ENCODE data around the gene PTBP3. TPM values are rescaled to one million over a fixed set of nuclear protein-coding genes. Genes with fewer than 3 reads are reported as not detected.
A peak's percentile ranks its signal among the peaks of the same experiment; 100 is the strongest.
"Not testable (repeated sequence)": the region's sequence is repeated elsewhere in the genome, so short reads cannot be mapped to it uniquely, and the experiment has no call there.

PTBP3 gene
- total and polyA plus RNA-seq, 2 of the 13 experiments (the other 11 are each of a cell fraction or from before 2014, with no cell fraction given) = 52.8 to 61.1 TPM

DNA sequence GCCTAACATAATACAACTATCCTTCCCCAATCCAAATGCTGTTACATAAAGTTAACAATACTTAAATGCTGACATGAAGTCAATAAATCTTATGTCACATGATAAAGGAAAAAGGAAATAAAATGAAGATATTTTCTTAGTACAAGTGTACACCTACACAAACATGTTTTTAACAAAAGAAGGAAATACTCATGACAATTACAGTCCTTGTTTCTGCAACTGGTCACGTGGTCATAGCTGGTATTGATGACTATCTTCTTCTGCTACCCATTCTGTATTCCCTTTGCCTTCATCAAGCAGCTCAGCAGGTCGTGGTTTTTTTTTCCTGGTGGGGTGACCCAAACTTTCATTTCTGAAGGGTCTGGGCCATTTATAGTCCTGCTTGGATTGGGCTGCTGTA is 40.2 kb upstream of the PTBP3 start:
- intact Hi-C loops (cut with micrococcal nuclease; ENCODE audit: unreplicated experiment); H3K9ac ChIP-seq (ENCODE audit: insufficient read depth, low read depth, low read length); POLR2A ChIA-PET; H3K4me3 ChIP-seq (replicated peaks in 1 of 3; ENCODE audit: insufficient read depth in 1 of 3, low read depth in 2 of 3, low read length in 3 of 3); CTCF ChIA-PET (ENCODE audit: low intra/inter-chr PET ratio, low total read pairs); H3K9me3 ChIP-seq (ENCODE audit: low read length); DNase-seq (ENCODE audit: low spot score); ATAC-seq; H4K20me1 ChIP-seq (ENCODE audit: insufficient read depth, low read length); BruUV-seq (replicated peaks); H3K27me3 ChIP-seq (ENCODE audit: control insufficient read depth in 1 of 2, insufficient read depth in 2 of 2, low read length in 2 of 2); H3K36me3 ChIP-seq (replicated peaks in 1 of 2; ENCODE audit: control insufficient read depth in 1 of 2, insufficient read depth in 2 of 2, low read length in 2 of 2); FAIRE-seq; H2AFZ ChIP-seq (ENCODE audit: low read length): not testable (repeated sequence)
- Histone ChIP-seq H3K27ac (ENCODE audit: extremely low read length, insufficient read depth, low read length) (peak overlapping the region; percentile 60), H3K4me1 (ENCODE audit: insufficient read depth, low read length) (peaks cover 52% of the 10 kb centered on the region), H3K4me2 (ENCODE audit: low read depth, low read length) (peak overlapping the region; percentile 63), H3K79me2 (ENCODE audit: insufficient read depth, low read length) (peaks cover 33% of the 10 kb centered on the region)
- TF ChIP-seq, protein P1, sequence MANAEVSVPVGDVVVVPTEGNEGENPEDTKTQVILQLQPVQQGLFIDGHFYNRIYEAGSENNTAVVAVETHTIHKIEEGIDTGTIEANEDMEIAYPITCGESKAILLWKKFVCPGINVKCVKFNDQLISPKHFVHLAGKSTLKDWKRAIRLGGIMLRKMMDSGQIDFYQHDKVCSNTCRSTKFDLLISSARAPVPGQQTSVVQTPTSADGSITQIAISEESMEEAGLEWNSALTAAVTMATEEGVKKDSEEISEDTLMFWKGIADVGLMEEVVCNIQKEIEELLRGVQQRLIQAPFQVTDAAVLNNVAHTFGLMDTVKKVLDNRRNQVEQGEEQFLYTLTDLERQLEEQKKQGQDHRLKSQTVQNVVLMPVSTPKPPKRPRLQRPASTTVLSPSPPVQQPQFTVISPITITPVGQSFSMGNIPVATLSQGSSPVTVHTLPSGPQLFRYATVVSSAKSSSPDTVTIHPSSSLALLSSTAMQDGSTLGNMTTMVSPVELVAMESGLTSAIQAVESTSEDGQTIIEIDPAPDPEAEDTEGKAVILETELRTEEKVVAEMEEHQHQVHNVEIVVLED (CRISPR knock-in tag; IDR thresholded peaks at IDR 0.05; ENCODE audit: borderline replicate concordance) = 0 out of 2 replicates have a peak, but pooled peaks have one; percentile 4
- WGBS (ENCODE audit: low lambda C conversion rate) = 75% methylated on average over 2 of the region's 2 CpGs
- in situ Hi-C loops (cut with HindIII; ENCODE audit: extremely low pct_ligation_motif_present, low pct_unique_long_range_greater_than_20kb) = loop anchor here (25.0 kb wide), 1 partner anchor 611 kb away; no protein-coding TSS in a partner anchor

DNA sequence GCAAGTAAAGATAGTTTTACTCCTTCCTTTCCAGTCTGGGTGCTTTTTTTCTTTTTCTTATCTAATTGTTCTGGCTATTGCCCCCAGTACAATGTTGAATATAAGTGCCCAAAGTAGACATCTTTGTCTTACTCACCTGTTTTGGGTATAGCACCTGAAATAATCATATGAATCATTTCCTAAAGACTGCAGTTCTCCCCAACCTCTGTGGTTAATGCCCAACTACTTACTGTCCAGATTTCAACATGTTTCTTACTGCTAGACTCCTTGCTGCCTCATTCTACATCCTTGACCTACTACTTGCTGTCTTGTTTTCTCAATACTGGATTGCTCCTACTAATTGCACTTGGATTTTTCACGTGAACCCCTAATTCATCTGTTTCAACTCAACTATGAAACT is 37.6 kb upstream of the PTBP3 start:
- in situ Hi-C loops (cut with HindIII; ENCODE audit: extremely low pct_ligation_motif_present, low pct_unique_long_range_greater_than_20kb) = loop anchor here (25.0 kb wide), 1 partner anchor 609 kb away; no protein-coding TSS in a partner anchor

More for the DNA sequence above, 37.6 kb upstream of the PTBP3 start:
- Histone ChIP-seq H3K4me3 (replicated peaks in 1 of 3; ENCODE audit: insufficient read depth in 1 of 3, low read depth in 2 of 3, low read length in 3 of 3) (no peak overlapping the region), H2AFZ (ENCODE audit: low read length) (no peak overlapping the region), H3K27ac (ENCODE audit: extremely low read length, insufficient read depth, low read length) (no peak overlapping the region), H3K27me3 (ENCODE audit: control insufficient read depth in 1 of 2, insufficient read depth in 2 of 2, low read length in 2 of 2) (no peaks in the 10 kb centered on the region), H3K9ac (ENCODE audit: insufficient read depth, low read depth, low read length) (no peak overlapping the region), H3K36me3 (replicated peaks in 1 of 2; ENCODE audit: control insufficient read depth in 1 of 2, insufficient read depth in 2 of 2, low read length in 2 of 2) (no peaks in the 10 kb centered on the region; a peak in 2 of 5 replicates), H4K20me1 (ENCODE audit: insufficient read depth, low read length) (no peaks in the 10 kb centered on the region), H3K4me2 (ENCODE audit: low read depth, low read length) (no peak overlapping the region), H3K4me1 (ENCODE audit: insufficient read depth, low read length) (peaks cover 41% of the 10 kb centered on the region), H3K79me2 (ENCODE audit: insufficient read depth, low read length) (peaks cover 10% of the 10 kb centered on the region), H3K9me3 (ENCODE audit: low read length) (peaks cover 7% of the 10 kb centered on the region; the same call in 1 of the 2 replicates)
- intact Hi-C loops (cut with micrococcal nuclease; ENCODE audit: unreplicated experiment) = no loop called here
- DNase-seq (ENCODE audit: low spot score) = no peak
- CTCF ChIA-PET (ENCODE audit: low intra/inter-chr PET ratio, low total read pairs) = no interaction called here
- no peak for TF ChIP-seq SMAD9 (CRISPR knock-in tag; IDR thresholded peaks at IDR 0.05)
- no peak for TF ChIP-seq ZNF652 (CRISPR knock-in tag; IDR thresholded peaks at IDR 0.05; ENCODE audit: borderline replicate concordance, low read depth)
- no peak for TF ChIP-seq ZNF232 (CRISPR knock-in tag; IDR thresholded peaks at IDR 0.05; ENCODE audit: borderline replicate concordance)
- TF ChIP-seq PHF21A (CRISPR knock-in tag; IDR thresholded peaks at IDR 0.05) = no peak
- TF ChIP-seq HMG20A (CRISPR knock-in tag; IDR thresholded peaks at IDR 0.05; ENCODE audit: borderline replicate concordance) = no peak
- TF ChIP-seq, protein P2, sequence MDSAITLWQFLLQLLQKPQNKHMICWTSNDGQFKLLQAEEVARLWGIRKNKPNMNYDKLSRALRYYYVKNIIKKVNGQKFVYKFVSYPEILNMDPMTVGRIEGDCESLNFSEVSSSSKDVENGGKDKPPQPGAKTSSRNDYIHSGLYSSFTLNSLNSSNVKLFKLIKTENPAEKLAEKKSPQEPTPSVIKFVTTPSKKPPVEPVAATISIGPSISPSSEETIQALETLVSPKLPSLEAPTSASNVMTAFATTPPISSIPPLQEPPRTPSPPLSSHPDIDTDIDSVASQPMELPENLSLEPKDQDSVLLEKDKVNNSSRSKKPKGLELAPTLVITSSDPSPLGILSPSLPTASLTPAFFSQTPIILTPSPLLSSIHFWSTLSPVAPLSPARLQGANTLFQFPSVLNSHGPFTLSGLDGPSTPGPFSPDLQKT (CRISPR knock-in tag; IDR thresholded peaks at IDR 0.05; ENCODE audit: borderline replicate concordance) = no peak
- TF ChIP-seq, protein P3, sequence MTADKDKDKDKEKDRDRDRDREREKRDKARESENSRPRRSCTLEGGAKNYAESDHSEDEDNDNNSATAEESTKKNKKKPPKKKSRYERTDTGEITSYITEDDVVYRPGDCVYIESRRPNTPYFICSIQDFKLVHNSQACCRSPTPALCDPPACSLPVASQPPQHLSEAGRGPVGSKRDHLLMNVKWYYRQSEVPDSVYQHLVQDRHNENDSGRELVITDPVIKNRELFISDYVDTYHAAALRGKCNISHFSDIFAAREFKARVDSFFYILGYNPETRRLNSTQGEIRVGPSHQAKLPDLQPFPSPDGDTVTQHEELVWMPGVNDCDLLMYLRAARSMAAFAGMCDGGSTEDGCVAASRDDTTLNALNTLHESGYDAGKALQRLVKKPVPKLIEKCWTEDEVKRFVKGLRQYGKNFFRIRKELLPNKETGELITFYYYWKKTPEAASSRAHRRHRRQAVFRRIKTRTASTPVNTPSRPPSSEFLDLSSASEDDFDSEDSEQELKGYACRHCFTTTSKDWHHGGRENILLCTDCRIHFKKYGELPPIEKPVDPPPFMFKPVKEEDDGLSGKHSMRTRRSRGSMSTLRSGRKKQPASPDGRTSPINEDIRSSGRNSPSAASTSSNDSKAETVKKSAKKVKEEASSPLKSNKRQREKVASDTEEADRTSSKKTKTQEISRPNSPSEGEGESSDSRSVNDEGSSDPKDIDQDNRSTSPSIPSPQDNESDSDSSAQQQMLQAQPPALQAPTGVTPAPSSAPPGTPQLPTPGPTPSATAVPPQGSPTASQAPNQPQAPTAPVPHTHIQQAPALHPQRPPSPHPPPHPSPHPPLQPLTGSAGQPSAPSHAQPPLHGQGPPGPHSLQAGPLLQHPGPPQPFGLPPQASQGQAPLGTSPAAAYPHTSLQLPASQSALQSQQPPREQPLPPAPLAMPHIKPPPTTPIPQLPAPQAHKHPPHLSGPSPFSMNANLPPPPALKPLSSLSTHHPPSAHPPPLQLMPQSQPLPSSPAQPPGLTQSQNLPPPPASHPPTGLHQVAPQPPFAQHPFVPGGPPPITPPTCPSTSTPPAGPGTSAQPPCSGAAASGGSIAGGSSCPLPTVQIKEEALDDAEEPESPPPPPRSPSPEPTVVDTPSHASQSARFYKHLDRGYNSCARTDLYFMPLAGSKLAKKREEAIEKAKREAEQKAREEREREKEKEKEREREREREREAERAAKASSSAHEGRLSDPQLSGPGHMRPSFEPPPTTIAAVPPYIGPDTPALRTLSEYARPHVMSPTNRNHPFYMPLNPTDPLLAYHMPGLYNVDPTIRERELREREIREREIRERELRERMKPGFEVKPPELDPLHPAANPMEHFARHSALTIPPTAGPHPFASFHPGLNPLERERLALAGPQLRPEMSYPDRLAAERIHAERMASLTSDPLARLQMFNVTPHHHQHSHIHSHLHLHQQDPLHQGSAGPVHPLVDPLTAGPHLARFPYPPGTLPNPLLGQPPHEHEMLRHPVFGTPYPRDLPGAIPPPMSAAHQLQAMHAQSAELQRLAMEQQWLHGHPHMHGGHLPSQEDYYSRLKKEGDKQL (CRISPR knock-in tag; IDR thresholded peaks at IDR 0.05; ENCODE audit: low read depth) = no peak
- TF ChIP-seq FOXA1 (IDR thresholded peaks at IDR 0.05) = no peak
- TF ChIP-seq FOXA1 (CRISPR knock-in tag; IDR thresholded peaks at IDR 0.05) = no peak
- no peak for ATAC-seq
- WGBS (ENCODE audit: low lambda C conversion rate) = 100% methylated on average over 1 of the region's 1 CpG
- POLR2A ChIA-PET = no interaction called here
- BruUV-seq (replicated peaks) = no TSS peak
- no peak for FAIRE-seq
